RKO (cell line): Measurements from ENCODE around the gene TTC23L.
A peak's percentile ranks its signal among the peaks of the same experiment; 100 is the strongest.
"Not testable (repeated sequence)": the region's sequence is repeated elsewhere in the genome, so short reads cannot be mapped to it uniquely, and the experiment has no call there.

ENCODE experiments used
- DNase-seq: peaks from one replicate; pipeline ENCODE4 v3.0.0-alpha.2; 2016; ENCODE audit warnings: low spot score

The TTC23L gene

GRCh38 chr5:34838785-34839714, at the start of gene TTC23L:
Gene TTC23L (plus strand): TSS chr5:34839164. CDS start chr5:34840672, 1,508 bp downstream.
- no peak for DNase-seq

GRCh38 chr5:34789639-34790038, 49.3 kb upstream of the TTC23L start:
- no peak for DNase-seq

DNA sequence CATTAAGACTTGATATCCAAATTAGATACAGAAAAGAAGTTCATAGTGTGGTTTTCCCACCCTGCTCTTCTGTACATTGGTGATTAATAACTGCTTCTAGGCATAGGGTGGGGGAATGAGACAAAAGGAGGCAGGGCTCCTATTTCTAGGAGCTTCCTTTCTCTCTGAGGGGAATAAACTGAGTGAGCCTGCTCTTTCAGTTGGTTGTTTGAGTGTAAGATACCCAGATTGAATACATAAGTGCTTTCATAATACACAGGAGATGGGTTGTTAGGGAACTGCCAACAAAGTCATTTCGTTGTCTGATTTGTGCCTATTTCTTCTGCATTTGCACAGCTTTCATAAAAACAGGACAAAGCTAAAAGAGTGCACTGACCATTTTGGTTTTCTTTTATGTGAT, 48.9 kb upstream of the TTC23L start:
- DNase-seq = no peak

- DNase-seq = peak; percentile 3
These were observed 47.2 kb upstream of the TTC23L start for GRCh38 chr5:34791761-34792244.

DNA sequence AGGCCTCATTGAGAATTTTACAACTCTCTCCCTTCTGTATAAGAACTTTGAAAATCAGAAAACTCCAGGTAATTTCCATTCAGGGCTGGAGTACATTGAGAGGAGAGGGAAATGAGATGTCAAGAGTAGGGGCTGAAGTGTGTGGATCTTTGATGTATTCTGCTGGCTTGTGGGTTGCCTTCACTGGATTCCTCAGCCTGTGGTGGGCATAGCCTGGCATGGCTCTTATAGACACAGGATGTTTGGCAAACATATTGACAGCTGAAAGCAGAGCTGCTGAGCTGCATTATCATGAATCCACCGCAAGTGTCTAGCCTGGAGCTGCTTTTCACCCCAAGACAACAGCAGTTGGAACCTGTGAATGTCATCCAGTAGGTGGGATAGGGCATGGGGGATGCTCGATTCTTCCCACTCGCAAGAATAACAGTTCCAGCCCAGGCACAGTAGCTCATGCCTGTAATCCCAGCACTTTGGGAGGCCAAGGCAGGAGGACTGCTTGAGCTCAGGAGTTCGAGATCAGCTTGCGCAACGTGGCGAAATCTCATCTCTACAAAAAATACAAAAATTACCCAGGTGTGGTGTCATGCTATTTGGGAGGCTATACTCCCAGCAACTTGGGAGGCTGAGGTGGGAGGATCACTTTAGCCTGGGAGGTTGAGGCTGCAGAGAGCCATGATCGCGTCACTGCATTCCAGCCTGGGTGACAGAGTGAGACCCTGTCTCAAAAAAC, 36.0 kb upstream of the TTC23L start:
- no peak for DNase-seq

GRCh38 chr5:34803974-34804732, 34.8 kb upstream of the TTC23L start:
- no peak for DNase-seq

DNA sequence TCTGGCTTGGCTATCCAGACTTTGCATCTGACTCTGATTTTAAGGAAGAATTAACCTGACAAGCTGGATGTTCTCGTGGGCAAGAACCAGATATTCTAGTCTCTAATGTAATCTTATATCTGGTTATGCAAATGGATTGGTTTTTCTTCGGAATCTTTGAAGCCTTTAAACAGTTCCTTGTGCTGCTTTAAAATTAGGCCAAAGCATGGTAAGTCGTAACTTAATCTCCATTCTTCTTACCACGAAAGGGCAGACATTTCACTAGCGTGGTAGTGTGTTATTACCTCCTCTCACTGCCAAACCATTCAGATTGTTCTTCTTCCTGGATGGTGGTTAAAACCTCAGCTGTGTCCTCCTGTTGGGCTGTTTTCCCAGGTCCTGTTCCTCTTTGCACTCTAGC, 34.1 kb upstream of the TTC23L start:
- no peak for DNase-seq

DNA sequence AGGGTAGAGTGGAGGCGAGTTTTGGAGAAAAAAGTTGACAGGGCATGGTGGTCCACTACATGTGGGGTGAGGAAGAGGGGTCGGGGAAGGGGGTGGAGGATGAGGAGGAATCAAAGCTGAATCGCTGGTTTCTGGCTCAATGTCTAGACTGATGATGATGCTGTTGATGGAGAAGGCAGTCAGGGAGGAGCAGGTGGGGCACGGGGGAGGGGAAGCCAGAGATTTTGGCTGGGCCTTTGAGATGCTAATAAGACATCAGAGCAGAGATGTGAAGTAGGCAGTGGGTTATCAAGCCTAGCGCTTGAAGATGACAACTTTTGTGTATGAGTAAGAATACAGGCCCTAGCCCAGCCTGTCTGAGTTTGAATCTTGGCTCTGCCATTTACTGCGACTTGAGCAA, 32.4 kb upstream of the TTC23L start:
- DNase-seq = no peak

- DNase-seq = no peak
These were observed 27.3 kb upstream of the TTC23L start for GRCh38 chr5:34811706-34812105.

DNA sequence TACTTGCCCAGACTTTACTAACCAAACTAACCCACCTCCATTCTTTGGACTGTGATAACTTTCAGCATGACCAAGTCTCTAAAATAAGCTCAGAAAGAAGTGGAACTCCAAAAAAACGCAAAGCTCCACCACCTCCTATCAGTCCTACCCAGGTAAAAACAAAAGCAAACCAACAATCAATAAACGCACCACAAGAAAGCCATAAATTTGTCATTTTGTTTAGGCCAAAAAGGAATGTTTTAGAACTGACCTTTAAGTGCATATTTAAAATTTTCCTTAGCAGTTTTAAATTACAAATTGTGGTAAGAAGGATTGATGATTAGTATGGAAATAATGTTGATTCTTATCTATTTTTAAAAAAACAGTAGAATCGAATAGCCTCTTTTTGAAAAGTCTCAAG, 25.5 kb upstream of the TTC23L start:
- no peak for DNase-seq

- DNase-seq = no peak
These were observed 21.2 kb upstream of the TTC23L start for GRCh38 chr5:34817558-34818351.

GRCh38 chr5:34818717-34819116, 20.2 kb upstream of the TTC23L start:
- DNase-seq = no peak

- no peak for DNase-seq
These were observed 18.4 kb upstream of the TTC23L start for GRCh38 chr5:34820593-34820992.

GRCh38 chr5:34822956-34823715, 15.8 kb upstream of the TTC23L start:
- DNase-seq = no peak

DNA sequence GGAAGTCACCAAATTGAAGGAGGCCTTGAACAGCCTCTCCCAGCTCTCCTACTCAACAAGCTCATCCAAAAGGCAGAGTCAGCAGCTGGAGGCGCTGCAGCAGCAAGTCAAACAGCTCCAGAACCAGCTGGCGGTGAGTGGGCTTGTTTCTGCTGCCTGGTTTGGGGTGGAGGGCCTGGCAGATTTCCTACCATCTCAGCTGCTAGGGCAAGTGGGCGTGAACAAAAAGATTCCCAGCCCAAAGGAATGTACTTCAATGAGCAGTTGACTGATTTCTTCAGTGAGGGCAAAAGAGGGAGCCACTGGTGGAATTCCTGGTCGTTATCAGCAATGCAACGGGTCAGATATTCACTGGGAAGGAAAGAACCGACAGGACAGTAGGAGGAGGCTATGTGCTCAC, 12.6 kb upstream of the TTC23L start:
- DNase-seq = no peak

DNA sequence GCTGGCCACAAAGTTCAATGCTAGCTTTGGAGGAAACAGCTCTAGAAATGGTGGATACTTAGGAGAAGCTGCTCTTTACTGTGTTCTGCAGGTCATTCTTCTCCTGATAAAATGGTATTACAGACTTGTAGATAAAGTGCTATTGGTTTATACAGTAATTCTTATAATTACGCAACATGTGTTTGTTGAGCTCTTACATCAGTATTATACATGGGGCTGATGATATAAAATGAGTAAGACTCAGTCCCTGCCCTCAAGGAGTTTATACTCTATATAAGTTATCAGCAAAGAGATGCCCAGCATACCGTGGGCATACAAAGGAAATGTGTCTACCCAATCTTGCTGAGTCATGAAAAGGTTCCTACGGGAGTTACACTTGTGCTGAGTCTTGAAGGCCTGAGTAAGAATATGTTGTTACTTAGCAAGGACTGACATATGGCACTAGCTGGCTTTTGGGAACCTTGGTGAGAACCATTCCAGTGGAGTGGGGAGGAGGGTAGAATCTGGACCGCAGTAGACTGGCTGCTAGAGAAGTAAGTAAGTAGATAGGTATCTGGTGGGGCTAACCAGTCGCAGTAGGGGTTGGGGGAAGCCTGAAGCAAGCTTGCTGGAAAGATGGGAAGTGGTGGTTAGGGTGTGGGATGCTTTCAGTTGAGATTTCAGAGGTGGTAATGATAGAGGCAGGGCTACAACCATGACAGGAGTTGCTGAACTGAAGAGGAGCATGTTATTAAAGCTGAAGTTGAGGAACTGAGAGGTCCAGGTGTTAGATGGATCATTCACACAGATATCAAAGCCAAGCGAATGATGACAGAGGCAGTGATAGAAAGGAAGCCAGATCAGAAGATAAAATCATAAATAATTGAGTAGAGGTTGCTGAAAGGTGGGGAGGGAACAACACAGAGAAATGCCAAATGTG, 11.1 kb upstream of the TTC23L start:
- DNase-seq = no peak

- DNase-seq = not testable (repeated sequence)
These were observed 8.1 kb upstream of the TTC23L start for GRCh38 chr5:34830827-34831226.

DNA sequence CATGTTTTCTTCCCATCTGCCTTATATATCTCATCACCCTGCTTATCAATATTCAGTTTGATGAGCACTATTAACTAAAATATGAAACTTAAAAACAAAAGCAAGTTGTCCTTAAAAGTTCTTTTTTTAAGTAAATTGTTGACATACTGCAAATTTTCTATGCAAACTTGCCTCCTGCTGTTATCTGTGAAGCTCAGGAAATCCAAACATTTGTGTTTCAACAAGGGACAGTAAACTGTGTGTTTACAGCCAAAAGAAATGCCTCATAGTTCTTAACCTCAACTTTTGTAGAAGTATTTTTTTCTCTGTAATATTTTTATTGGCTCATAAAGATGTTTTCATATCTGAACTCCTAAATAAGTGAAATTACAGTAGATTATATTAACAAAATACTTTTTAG, 7.7 kb upstream of the TTC23L start:
- DNase-seq = no peak

- DNase-seq = no peak
These were observed 6.4 kb upstream of the TTC23L start for GRCh38 chr5:34832568-34832967.

- DNase-seq = no peak
These were observed 5.9 kb upstream of the TTC23L start for GRCh38 chr5:34833090-34833489.
